Stimulated activated naive CD8-positive, alpha-beta T cell treated with anti-CD3 and anti-CD28 coated beads, Interleukin-15, Interleukin-2, amounts not matched to agents 100 U/mL and 50 U/mL, for 24 hours (primary cell): Measurements from ENCODE around the gene LIPA.
A peak's percentile ranks its signal among the peaks of the same experiment; 100 is the strongest.

Source experiments
- ATAC-seq: fragments of 150-1000 bp; cut with Tn5 transposase; one replicate; pipeline ENCODE4 v1.10.0; 2021
- DNase-seq: peaks from one replicate; pipeline ENCODE4 v3.0.0; 2021

The LIPA gene

GRCh38 chr10:89240519-89240918 lies 11.1 kb downstream of the LIPA start:
- no peak for DNase-seq
- no peak for ATAC-seq

GRCh38 chr10:89238956-89239644 lies 12.5 kb downstream of the LIPA start:
- ATAC-seq = no peak
- DNase-seq = no peak

- DNase-seq (no peak), ATAC-seq (no peak)
These were observed 13.7 kb downstream of the LIPA start for GRCh38 chr10:89237849-89238248.

- ATAC-seq (no peak), DNase-seq (no peak)
These were observed 15.3 kb downstream of the LIPA start for GRCh38 chr10:89236226-89236797.

GRCh38 chr10:89235073-89235798 lies 16.3 kb downstream of the LIPA start:
- no peak for DNase-seq
- no peak for ATAC-seq

GRCh38 chr10:89233033-89233432 lies 18.5 kb downstream of the LIPA start:
- ATAC-seq (no peak), DNase-seq (no peak)

- ATAC-seq (no peak), DNase-seq (no peak)
These were observed 22.6 kb downstream of the LIPA start for GRCh38 chr10:89228962-89229361.

- DNase-seq (no peak), ATAC-seq (no peak)
These were observed 23.4 kb downstream of the LIPA start for GRCh38 chr10:89228146-89228545.

- ATAC-seq (no peak), DNase-seq (no peak)
These were observed 24.7 kb downstream of the LIPA start for GRCh38 chr10:89226891-89227290.

GRCh38 chr10:89224739-89225443 lies 26.7 kb downstream of the LIPA start:
- ATAC-seq (no peak), DNase-seq (peak; percentile 16)

- no peak for ATAC-seq
- DNase-seq = no peak
These were observed 29.7 kb downstream of the LIPA start for GRCh38 chr10:89221919-89222318.

GRCh38 chr10:89219513-89220218 lies 31.9 kb downstream of the LIPA start:
- ATAC-seq = no peak

GRCh38 chr10:89217057-89217990 lies 34.3 kb downstream of the LIPA start:
- DNase-seq (peak; percentile 67), ATAC-seq (no peak)

More at GRCh38 chr10:89219513-89220218, 31.9 kb downstream of the LIPA start:
- DNase-seq = no peak

- no peak for DNase-seq
- ATAC-seq = no peak
These were observed 35.5 kb downstream of the LIPA start for GRCh38 chr10:89216056-89216455.

- ATAC-seq = no peak
These were observed 36.1 kb downstream of the LIPA start for GRCh38 chr10:89215511-89215910.

GRCh38 chr10:89214566-89215165 lies 36.9 kb downstream of the LIPA start:
- ATAC-seq (no peak), DNase-seq (no peak)

More at GRCh38 chr10:89215511-89215910, 36.1 kb downstream of the LIPA start:
- no peak for DNase-seq

GRCh38 chr10:89213191-89213808 lies 38.3 kb downstream of the LIPA start:
- no peak for ATAC-seq
- DNase-seq = no peak

- DNase-seq (no peak), ATAC-seq (no peak)
These were observed 40.7 kb downstream of the LIPA start for GRCh38 chr10:89210794-89211425.

GRCh38 chr10:89209718-89210117 lies 41.9 kb downstream of the LIPA start:
- ATAC-seq (no peak), DNase-seq (no peak)
